Astrocyte of the cerebellum (primary cell): ENCODE data around the gene ZDHHC5.

ENCODE experiments used
- DNase-seq: peaks from one replicate; pipeline ENCODE4 v3.0.0-alpha.2; 2011; ENCODE audit warnings: low read depth
- H3K4me3 ChIP-seq: 2 replicates; pipeline ENCODE4 v1.5.1; 2011; ENCODE audit warnings: mild to moderate bottlenecking, low read depth, low read length, moderate library complexity
- in situ Hi-C: cut with HindIII; loops from 2 replicates; pipeline ENCODE4 v1.10.0; 2017; ENCODE audit warnings: low sequenced_read_pairs
- TF ChIP-seq, protein P1 (sequence below): IDR thresholded peaks from 2 replicates; pipeline ENCODE4 v1.5.1; 2012; ENCODE audit warnings: low read length, low read depth, moderate library complexity, mild to moderate bottlenecking; ENCODE audit errors: missing control alignments

The ZDHHC5 gene

DNA sequence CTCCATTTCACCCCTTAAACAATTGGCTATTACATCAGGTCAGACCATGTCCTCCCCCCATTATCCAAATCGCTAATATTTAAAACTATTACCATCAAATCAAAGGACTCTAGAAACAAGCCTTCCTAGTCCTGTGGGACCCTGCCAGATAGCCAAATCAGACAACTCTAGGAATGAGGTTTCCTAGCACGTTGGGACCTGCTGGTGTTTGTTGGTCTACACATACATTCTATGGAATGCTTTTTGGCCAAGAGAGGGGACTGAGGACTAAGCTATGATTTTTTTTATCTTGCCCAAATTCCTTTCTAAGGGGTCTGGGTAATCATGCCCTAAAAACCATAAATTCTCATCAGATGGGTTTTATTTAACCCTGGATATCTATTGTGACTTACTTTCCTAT is 59.3 kb downstream of the ZDHHC5 start:
- no peak for DNase-seq
- H3K4me3 ChIP-seq: no peak overlapping the region
- TF ChIP-seq, protein P1, sequence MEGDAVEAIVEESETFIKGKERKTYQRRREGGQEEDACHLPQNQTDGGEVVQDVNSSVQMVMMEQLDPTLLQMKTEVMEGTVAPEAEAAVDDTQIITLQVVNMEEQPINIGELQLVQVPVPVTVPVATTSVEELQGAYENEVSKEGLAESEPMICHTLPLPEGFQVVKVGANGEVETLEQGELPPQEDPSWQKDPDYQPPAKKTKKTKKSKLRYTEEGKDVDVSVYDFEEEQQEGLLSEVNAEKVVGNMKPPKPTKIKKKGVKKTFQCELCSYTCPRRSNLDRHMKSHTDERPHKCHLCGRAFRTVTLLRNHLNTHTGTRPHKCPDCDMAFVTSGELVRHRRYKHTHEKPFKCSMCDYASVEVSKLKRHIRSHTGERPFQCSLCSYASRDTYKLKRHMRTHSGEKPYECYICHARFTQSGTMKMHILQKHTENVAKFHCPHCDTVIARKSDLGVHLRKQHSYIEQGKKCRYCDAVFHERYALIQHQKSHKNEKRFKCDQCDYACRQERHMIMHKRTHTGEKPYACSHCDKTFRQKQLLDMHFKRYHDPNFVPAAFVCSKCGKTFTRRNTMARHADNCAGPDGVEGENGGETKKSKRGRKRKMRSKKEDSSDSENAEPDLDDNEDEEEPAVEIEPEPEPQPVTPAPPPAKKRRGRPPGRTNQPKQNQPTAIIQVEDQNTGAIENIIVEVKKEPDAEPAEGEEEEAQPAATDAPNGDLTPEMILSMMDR: no peak
- in situ Hi-C loops: no loop called here

- H3K4me3 ChIP-seq: no peak overlapping the region
- TF ChIP-seq, protein P1: no peak
- in situ Hi-C loops: no loop called here
- no peak for DNase-seq
These were observed 60.9 kb downstream of the ZDHHC5 start for GRCh38 chr11:57728829-57729228.

DNA sequence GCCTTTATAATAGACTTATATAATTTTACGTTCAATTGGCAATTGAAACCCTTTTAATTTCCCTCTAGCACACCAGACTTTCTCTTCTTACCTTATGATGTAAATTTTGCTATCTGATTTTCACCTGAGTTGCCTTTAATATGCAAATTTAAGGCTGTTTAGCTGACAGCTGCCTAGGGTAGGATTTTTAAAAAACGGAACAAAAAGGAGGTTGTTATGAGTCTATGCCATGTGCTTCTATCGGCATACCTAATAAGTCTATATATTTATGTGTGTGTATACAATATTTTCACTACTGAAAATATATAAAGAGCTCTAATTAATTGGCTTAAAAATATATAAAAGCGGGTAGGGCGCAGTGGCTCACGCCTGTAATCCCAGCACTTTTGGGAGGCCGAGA is 61.6 kb downstream of the ZDHHC5 start:
- TF ChIP-seq, protein P1: no peak
- no peak for DNase-seq
- in situ Hi-C loops: no loop called here
- H3K4me3 ChIP-seq: no peak overlapping the region

DNA sequence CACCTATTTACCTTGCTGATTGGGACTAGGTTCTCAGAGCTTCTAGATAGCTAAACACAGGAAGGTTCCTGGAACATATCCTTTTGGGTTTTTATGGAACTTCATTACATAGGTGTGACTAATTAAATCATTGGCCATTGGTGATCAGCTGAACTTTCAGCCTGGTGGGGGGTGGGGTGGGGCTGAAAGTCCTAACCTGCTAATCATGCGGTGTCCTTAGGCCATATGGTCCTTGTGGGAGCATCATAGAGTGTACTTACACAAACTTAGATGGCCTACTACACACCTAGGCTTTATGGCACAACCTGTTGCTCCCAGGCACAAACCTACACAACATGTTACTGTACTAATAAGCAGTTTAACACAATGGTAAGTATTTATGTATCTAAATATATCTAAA is 64.7 kb downstream of the ZDHHC5 start:
- H3K4me3 ChIP-seq: no peak overlapping the region
- no peak for DNase-seq
- in situ Hi-C loops: no loop called here
- TF ChIP-seq, protein P1: no peak

DNA sequence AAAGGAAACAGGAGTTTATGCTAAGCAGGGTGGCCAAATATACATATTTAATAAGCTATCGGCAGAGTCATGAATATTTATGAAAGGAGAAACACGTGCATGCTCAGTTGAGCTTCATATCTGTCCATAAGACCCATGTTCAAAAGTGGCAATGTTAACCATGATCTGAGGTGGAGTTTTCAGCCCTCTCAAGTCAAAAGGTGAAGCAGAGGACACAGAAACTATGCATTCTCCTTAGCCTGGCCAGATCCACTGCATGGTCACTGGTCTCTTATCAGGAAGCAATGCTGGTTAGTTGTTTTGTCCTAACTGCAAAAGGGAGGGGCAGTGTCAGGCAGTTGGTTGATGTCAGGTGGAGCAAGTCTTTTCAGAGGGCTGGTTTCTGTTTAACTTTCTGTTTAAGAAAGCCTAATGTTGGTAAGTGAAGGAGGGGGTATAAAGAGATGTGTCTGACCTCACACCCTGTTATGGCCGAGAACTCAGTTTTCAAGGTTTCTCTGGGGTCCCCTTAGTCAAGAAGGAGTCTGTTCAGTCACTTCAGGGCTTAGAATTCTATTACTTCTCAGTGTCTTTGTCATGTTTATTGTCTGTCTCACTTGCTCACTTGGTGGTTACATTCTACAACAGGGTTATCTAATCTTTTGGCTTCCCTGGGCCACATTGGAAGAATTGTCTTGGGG is 67.8 kb downstream of the ZDHHC5 start:
- DNase-seq: no peak
- in situ Hi-C loops: no loop called here
- no peak overlapping the region for H3K4me3 ChIP-seq
- TF ChIP-seq, protein P1: no peak

GRCh38 chr11:57741132-57742086 is 73.5 kb downstream of the ZDHHC5 start, which contains the start of gene SELENOH:
Gene SELENOH, plus strand, starts transcription at chr11:57741491. Its CDS starts 105 bp downstream, at chr11:57741596.
- peak within 1 kb of the TSS; percentile 80 for H3K4me3 ChIP-seq
- DNase-seq: peak; percentile 93
- in situ Hi-C loops: no loop called here
- TF ChIP-seq, protein P1: no peak
